Cardiac septum (tissue), 1 donor: ENCODE results near the gene CDX1. TPM values are rescaled to one million over a fixed set of nuclear protein-coding genes. Genes with fewer than 3 reads are reported as not detected.

Source experiments
- DNase-seq: peaks from one replicate; pipeline ENCODE4 v3.0.0-alpha.2; 2020; ENCODE audit warnings: low spot score
- intact Hi-C: fragments of 100-400 bp; cut with DNase I; formaldehyde crosslinking; loops from one replicate; pipeline ENCODE4 v1.14.0; 2022
- total RNA-seq: library from RNA; stranded (reverse); fragmentation: NEBNext Ultra II Directional; extraction: Animal tissue kit (Norgen Biotek cat#: 25700); gene quantifications from one replicate; pipeline ENCODE4 v1.2.1, GENCODE V29; 2021
- donor health status: DM: no; HTN: no; CAD: no.

CDX1 gene
- total RNA-seq, 1 donor from 2014 or later, result 0.16 TPM

GRCh38 chr5:150175076-150175475, 8.5 kb downstream of the CDX1 start:
- intact Hi-C loops, result no loop called here

GRCh38 chr5:150175536-150175935, 9.0 kb downstream of the CDX1 start:
- intact Hi-C loops, result no loop called here
- no peak for DNase-seq

More at GRCh38 chr5:150175076-150175475, 8.5 kb downstream of the CDX1 start:
- no peak for DNase-seq

- intact Hi-C loops, result no loop called here
- DNase-seq, result no peak
Measured at GRCh38 chr5:150176745-150177477, 10.3 kb downstream of the CDX1 start.

GRCh38 chr5:150177721-150178120, 11.1 kb downstream of the CDX1 start:
- intact Hi-C loops, result no loop called here
- no peak for DNase-seq

- intact Hi-C loops, result no loop called here
- no peak for DNase-seq
Measured at GRCh38 chr5:150178262-150178661, 11.7 kb downstream of the CDX1 start.

- intact Hi-C loops, result no loop called here
- no peak for DNase-seq
Measured at GRCh38 chr5:150179019-150179620, 12.5 kb downstream of the CDX1 start.

- intact Hi-C loops, result no loop called here
- DNase-seq, result peak; percentile 80
Measured at GRCh38 chr5:150180241-150181026, 13.9 kb downstream of the CDX1 start.

GRCh38 chr5:150181027-150181426, 14.4 kb downstream of the CDX1 start:
- intact Hi-C loops, result no loop called here
- DNase-seq, result no peak

- intact Hi-C loops, result no loop called here
- DNase-seq, result no peak
Measured at GRCh38 chr5:150181766-150182545, 15.4 kb downstream of the CDX1 start.

- DNase-seq, result no peak
- intact Hi-C loops, result no loop called here
Measured at GRCh38 chr5:150182774-150183173, 16.2 kb downstream of the CDX1 start.

GRCh38 chr5:150183436-150183835, 16.9 kb downstream of the CDX1 start:
- DNase-seq, result no peak
- intact Hi-C loops, result no loop called here

- no peak for DNase-seq
- intact Hi-C loops, result no loop called here
Measured at GRCh38 chr5:150184006-150184405, 17.4 kb downstream of the CDX1 start.

- intact Hi-C loops, result no loop called here
- DNase-seq, result no peak
Measured at GRCh38 chr5:150184990-150185912, 18.7 kb downstream of the CDX1 start.

GRCh38 chr5:150186137-150186536, 19.6 kb downstream of the CDX1 start:
- intact Hi-C loops, result no loop called here
- no peak for DNase-seq

GRCh38 chr5:150186897-150187296, 20.3 kb downstream of the CDX1 start:
- intact Hi-C loops, result no loop called here
- DNase-seq, result no peak

- intact Hi-C loops, result no loop called here
- DNase-seq, result no peak
Measured at GRCh38 chr5:150188146-150188842, 21.7 kb downstream of the CDX1 start.

- intact Hi-C loops, result no loop called here
- DNase-seq, result no peak
Measured at GRCh38 chr5:150189326-150189725, 22.7 kb downstream of the CDX1 start.
